HEK293 (cell line): ENCODE measurements around the gene TNNC1.

Experiments
- HOXD13 ChIP-seq: sonication (generic); formaldehyde crosslinking; IDR thresholded peaks from 2 replicates; pipeline ENCODE4 v1.8.0; 2022; ENCODE audit warnings: missing genetic modification reagents, borderline replicate concordance
- SETDB1 ChIP-seq: IDR thresholded peaks from one replicate; pipeline ENCODE4 v1.6.1; 2017; ENCODE audit warnings: mild to moderate bottlenecking, low read length, moderate library complexity, mixed read lengths; ENCODE audit not compliant: insufficient read length
- SP2 ChIP-seq: fragments of 450-650 bp; formaldehyde crosslinking; IDR thresholded peaks from 2 replicates; pipeline ENCODE4 v1.5.1; 2016; ENCODE audit warnings: missing biosample characterization, missing genetic modification characterization
- ZBTB21 ChIP-seq: fragments of 450-650 bp; formaldehyde crosslinking; IDR thresholded peaks from 2 replicates; pipeline ENCODE4 v1.5.1; 2017; ENCODE audit warnings: missing biosample characterization, missing genetic modification characterization
- ZNF16 ChIP-seq: fragments of 450-650 bp; formaldehyde crosslinking; IDR thresholded peaks from 2 replicates; pipeline ENCODE4 v1.5.1; 2016; ENCODE audit warnings: low read depth, missing biosample characterization, missing genetic modification characterization
- ZNF37A ChIP-seq: fragments of 450-650 bp; IDR thresholded peaks from 2 replicates; pipeline ENCODE4 v1.5.1; 2018; ENCODE audit warnings: missing biosample characterization, missing genetic modification characterization
- ZNF549 ChIP-seq: fragments of 450-650 bp; IDR thresholded peaks from 2 replicates; pipeline ENCODE4 v1.5.1; 2018; ENCODE audit warnings: missing biosample characterization, missing genetic modification characterization, mild to moderate bottlenecking, inconsistent platforms, moderate library complexity
- TF ChIP-seq, protein P1 (sequence below): fragments of 450-650 bp; formaldehyde crosslinking; IDR thresholded peaks from 2 replicates; pipeline ENCODE4 v1.5.1; 2016; ENCODE audit warnings: missing biosample characterization, missing genetic modification characterization
- TF ChIP-seq, protein P2 (sequence below): fragments of 450-650 bp; formaldehyde crosslinking; IDR thresholded peaks from 2 replicates; pipeline ENCODE4 v1.5.1; 2016; ENCODE audit warnings: missing biosample characterization, missing genetic modification characterization
- TF ChIP-seq, protein P3 (sequence below): fragments of 450-650 bp; formaldehyde crosslinking; IDR thresholded peaks from 2 replicates; pipeline ENCODE4 v1.5.1; 2016; ENCODE audit warnings: missing biosample characterization, missing genetic modification characterization

DNA sequence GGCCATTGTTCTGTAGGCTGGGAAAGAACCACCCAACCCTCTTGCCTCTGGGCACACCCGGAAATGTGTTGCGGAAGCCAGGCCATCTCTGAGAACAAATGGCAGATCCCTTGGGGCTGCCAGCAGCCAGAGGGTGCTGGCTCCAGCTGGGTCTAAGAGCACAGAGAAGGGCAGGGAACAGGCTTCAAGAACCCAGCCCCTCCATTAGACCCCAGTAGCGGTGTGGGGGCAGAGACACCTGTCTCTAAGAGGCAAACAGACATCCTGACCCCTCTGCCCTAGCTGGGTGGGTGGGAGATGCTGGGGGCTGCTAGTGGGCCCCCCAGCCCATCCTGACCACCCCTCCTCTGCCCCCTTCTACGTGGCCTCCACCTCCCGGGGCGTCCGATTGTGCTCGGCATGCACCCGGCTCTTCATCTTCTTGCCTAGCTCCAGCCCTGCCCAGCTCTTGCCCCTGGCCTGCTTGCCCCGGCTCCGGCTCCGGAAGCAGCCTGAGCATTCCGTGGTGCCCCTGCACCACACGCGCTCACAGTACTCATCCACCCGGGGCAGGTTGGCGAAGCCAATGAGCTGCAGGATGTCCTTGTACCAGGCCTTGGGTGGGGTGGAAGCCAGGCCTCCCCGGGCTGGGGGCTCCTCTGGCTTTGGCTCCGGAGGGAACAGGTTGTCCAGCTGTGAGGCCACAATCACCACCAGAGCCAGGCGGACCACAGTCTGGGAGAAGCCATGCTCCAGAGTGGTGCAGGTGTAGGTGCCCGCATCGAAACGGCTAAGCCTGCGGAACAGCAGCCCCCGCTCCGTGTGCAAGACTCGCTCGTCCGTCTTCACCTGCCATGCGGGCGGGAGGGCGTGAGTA lies 18.4 kb downstream of the TNNC1 start:
- TF ChIP-seq, protein P1, sequence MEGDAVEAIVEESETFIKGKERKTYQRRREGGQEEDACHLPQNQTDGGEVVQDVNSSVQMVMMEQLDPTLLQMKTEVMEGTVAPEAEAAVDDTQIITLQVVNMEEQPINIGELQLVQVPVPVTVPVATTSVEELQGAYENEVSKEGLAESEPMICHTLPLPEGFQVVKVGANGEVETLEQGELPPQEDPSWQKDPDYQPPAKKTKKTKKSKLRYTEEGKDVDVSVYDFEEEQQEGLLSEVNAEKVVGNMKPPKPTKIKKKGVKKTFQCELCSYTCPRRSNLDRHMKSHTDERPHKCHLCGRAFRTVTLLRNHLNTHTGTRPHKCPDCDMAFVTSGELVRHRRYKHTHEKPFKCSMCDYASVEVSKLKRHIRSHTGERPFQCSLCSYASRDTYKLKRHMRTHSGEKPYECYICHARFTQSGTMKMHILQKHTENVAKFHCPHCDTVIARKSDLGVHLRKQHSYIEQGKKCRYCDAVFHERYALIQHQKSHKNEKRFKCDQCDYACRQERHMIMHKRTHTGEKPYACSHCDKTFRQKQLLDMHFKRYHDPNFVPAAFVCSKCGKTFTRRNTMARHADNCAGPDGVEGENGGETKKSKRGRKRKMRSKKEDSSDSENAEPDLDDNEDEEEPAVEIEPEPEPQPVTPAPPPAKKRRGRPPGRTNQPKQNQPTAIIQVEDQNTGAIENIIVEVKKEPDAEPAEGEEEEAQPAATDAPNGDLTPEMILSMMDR (tag by site-specific recombination): no peak
- TF ChIP-seq SETDB1 (no peak), ZNF37A (no peak), ZNF16 (no peak), HOXD13 (CRISPR knock-in tag) (no peak), ZNF549 (tag by site-specific recombination) (no peak), SP2 (tag by site-specific recombination) (no peak), ZBTB21 (no peak)
- TF ChIP-seq, protein P2, sequence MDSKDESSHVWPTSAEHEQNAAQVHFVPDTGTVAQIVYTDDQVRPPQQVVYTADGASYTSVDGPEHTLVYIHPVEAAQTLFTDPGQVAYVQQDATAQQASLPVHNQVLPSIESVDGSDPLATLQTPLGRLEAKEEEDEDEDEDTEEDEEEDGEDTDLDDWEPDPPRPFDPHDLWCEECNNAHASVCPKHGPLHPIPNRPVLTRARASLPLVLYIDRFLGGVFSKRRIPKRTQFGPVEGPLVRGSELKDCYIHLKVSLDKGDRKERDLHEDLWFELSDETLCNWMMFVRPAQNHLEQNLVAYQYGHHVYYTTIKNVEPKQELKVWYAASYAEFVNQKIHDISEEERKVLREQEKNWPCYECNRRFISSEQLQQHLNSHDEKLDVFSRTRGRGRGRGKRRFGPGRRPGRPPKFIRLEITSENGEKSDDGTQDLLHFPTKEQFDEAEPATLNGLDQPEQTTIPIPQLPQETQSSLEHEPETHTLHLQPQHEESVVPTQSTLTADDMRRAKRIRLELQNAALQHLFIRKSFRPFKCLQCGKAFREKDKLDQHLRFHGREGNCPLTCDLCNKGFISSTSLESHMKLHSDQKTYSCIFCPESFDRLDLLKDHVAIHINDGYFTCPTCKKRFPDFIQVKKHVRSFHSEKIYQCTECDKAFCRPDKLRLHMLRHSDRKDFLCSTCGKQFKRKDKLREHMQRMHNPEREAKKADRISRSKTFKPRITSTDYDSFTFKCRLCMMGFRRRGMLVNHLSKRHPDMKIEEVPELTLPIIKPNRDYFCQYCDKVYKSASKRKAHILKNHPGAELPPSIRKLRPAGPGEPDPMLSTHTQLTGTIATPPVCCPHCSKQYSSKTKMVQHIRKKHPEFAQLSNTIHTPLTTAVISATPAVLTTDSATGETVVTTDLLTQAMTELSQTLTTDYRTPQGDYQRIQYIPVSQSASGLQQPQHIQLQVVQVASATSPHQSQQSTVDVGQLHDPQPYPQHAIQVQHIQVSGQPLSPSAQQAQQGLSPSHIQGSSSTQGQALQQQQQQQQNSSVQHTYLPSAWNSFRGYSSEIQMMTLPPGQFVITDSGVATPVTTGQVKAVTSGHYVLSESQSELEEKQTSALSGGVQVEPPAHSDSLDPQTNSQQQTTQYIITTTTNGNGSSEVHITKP: no peak
- TF ChIP-seq, protein P3, sequence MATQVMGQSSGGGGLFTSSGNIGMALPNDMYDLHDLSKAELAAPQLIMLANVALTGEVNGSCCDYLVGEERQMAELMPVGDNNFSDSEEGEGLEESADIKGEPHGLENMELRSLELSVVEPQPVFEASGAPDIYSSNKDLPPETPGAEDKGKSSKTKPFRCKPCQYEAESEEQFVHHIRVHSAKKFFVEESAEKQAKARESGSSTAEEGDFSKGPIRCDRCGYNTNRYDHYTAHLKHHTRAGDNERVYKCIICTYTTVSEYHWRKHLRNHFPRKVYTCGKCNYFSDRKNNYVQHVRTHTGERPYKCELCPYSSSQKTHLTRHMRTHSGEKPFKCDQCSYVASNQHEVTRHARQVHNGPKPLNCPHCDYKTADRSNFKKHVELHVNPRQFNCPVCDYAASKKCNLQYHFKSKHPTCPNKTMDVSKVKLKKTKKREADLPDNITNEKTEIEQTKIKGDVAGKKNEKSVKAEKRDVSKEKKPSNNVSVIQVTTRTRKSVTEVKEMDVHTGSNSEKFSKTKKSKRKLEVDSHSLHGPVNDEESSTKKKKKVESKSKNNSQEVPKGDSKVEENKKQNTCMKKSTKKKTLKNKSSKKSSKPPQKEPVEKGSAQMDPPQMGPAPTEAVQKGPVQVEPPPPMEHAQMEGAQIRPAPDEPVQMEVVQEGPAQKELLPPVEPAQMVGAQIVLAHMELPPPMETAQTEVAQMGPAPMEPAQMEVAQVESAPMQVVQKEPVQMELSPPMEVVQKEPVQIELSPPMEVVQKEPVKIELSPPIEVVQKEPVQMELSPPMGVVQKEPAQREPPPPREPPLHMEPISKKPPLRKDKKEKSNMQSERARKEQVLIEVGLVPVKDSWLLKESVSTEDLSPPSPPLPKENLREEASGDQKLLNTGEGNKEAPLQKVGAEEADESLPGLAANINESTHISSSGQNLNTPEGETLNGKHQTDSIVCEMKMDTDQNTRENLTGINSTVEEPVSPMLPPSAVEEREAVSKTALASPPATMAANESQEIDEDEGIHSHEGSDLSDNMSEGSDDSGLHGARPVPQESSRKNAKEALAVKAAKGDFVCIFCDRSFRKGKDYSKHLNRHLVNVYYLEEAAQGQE (tag by site-specific recombination): no peak
